Thyroid gland (tissue), 4 donors: ENCODE results near the gene BIRC7. TPM values are rescaled to one million over a fixed set of nuclear protein-coding genes. Genes with fewer than 3 reads are reported as not detected.

Experiments used
- DNase-seq, 2 donors: peaks; one replicate each; pipeline ENCODE4 v3.0.0-alpha.2; 2019
- H3K27ac ChIP-seq, 3 donors: fragments of 200-600 bp; sonication (generic); 1 replicate in 2 of 3; 2 replicates in 1 of 3; pipeline ENCODE4 v1.5.1; 2016 to 2019; ENCODE audit warnings: mild to moderate bottlenecking in 1 of 3, moderate library complexity in 1 of 3
- H3K27me3 ChIP-seq: fragments of 200-600 bp; sonication (generic); one replicate; pipeline ENCODE4 v1.5.1; 2019
- H3K36me3 ChIP-seq, 2 donors: fragments of 200-600 bp; sonication (generic); one replicate each; pipeline ENCODE4 v1.5.1; 2016 to 2019
- H3K4me1 ChIP-seq, 2 donors: fragments of 200-600 bp; sonication (generic); one replicate each; pipeline ENCODE4 v1.5.1; 2017 to 2019
- H3K4me3 ChIP-seq, 3 donors: fragments of 200-600 bp; sonication (generic); replicated peaks in 1 of 3; 1 replicate in 2 of 3; 2 replicates in 1 of 3; pipeline ENCODE4 v1.5.1; 2016; ENCODE audit warnings: mild to moderate bottlenecking in 1 of 3
- H3K9me3 ChIP-seq: fragments of 200-600 bp; sonication (generic); one replicate; pipeline ENCODE4 v1.5.1; 2017
- POLR2A ChIP-seq, 2 donors: fragments of 450-650 bp; IDR thresholded peaks; one replicate each; pipeline ENCODE4 v1.6.1; 2017; ENCODE audit warnings: antibody characterized with exemption in 2 of 2, mild to moderate bottlenecking in 2 of 2, moderate library complexity in 1 of 2
- WGBS, 2 donors: methylation state at CpG; one replicate each; pipeline ENCODE4 v1.1.5; 2017; 5-methylcytosine and 5-hydroxymethylcytosine counted together
- intact Hi-C: fragments of 100-400 bp; cut with DNase I; formaldehyde crosslinking; loops from one replicate; pipeline ENCODE4 v1.15.1; 2023
- total RNA-seq, 4 donors: library from RNA; depleted of rRNA; stranded (reverse); fragments of >200 nt; gene quantifications; one replicate each; pipeline ENCODE4 v1.2.3, GENCODE V29; 2016
- TF ChIP-seq, protein P1 (sequence below), 6 experiments: fragments of 200-600 bp in 3 of 6; fragments of 450-650 bp in 3 of 6; sonication (generic) in 3 of 6; IDR thresholded peaks; one replicate each; pipeline ENCODE4 v1.5.1; 2016 to 2019; ENCODE audit warnings: antibody characterized with exemption in 6 of 6, mild to moderate bottlenecking in 2 of 6, inconsistent platforms in 1 of 6, moderate library complexity in 1 of 6

BIRC7 gene, protein sequence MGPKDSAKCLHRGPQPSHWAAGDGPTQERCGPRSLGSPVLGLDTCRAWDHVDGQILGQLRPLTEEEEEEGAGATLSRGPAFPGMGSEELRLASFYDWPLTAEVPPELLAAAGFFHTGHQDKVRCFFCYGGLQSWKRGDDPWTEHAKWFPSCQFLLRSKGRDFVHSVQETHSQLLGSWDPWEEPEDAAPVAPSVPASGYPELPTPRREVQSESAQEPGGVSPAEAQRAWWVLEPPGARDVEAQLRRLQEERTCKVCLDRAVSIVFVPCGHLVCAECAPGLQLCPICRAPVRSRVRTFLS
- total RNA-seq, result not detected

DNA sequence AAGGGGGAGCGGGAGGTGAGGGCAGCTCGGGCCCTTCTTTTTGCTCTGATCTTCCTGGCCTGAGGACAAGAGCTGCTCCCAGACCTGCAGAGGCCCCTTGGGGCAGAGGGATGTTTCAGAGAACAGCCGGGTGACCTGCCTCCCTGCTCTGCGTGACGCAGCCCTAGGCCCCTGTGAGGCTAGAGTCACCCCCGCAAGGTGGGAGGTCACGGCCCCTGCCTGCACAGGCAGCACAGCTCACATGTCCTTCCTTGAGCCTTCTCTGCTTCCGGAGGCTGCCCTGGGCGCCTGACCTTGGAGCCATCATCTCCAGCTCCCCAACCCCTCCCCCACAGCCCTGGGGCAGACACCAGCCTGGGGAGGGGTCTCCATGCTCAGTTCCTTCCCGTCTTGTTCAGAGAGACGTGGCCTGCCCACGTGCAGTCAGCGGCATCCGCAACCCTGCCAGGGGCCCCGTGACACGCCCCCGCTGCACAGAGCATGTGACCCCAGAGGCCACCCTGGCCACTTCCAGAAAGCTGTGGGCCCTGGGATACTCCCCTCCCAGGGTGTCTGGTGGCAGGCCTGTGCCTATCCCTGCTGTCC is at the start of gene BIRC7:
BIRC7 (plus strand) TSS at position 507 of the 585 bp plus-strand sequence. CDS start 192 bp downstream, outside the sequence.
- 66 to 96% methylated on average over 5 to 15 of the region's 17 CpGs for WGBS, 2 donors
- DNase-seq, result no peak
- Histone ChIP-seq H3K27me3 (no peaks in the 10 kb centered on the region), H3K4me3 (no peak within 1 kb of the TSS), H3K9me3 (no peaks in the 10 kb centered on the region), H3K36me3 (no peaks in the 10 kb centered on the region), H3K27ac (no peak within 1 kb of the TSS), H3K4me1 (peaks cover 7 to 18% of the 10 kb centered on the region in 2 donors)
- TF ChIP-seq, protein P1, sequence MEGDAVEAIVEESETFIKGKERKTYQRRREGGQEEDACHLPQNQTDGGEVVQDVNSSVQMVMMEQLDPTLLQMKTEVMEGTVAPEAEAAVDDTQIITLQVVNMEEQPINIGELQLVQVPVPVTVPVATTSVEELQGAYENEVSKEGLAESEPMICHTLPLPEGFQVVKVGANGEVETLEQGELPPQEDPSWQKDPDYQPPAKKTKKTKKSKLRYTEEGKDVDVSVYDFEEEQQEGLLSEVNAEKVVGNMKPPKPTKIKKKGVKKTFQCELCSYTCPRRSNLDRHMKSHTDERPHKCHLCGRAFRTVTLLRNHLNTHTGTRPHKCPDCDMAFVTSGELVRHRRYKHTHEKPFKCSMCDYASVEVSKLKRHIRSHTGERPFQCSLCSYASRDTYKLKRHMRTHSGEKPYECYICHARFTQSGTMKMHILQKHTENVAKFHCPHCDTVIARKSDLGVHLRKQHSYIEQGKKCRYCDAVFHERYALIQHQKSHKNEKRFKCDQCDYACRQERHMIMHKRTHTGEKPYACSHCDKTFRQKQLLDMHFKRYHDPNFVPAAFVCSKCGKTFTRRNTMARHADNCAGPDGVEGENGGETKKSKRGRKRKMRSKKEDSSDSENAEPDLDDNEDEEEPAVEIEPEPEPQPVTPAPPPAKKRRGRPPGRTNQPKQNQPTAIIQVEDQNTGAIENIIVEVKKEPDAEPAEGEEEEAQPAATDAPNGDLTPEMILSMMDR (IDR thresholded peaks at IDR 0.05), result no peak
- TF ChIP-seq POLR2A (IDR thresholded peaks at IDR 0.05), result no peak
- intact Hi-C loops, result loop anchor here (5.0 kb wide), 1 partner anchor 48 kb away; no protein-coding TSS in a partner anchor

DNA sequence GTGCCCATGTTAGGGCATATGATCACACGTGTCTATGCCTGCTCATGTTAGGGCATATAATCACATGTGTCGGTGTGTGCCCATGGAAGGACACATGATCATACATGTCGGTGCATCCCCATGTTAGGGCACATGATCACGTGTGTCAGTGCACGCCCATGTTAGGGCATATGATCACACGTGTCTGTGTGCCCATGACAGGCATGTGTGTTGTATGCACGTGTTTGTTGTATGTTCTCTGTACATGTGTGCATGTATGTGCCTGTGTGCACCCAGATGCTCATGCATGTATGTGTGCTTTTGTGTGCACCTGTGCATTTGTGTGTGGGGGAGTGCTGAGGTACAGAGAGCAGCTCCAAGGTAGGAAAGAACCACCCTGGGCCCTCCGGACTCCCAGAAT is 49.6 kb upstream of the BIRC7 start:
- no peak overlapping the region for H3K4me3 ChIP-seq
- no peak for TF ChIP-seq POLR2A (IDR thresholded peaks at IDR 0.05)
- TF ChIP-seq, protein P1 (IDR thresholded peaks at IDR 0.05), result no peak
- intact Hi-C loops, result loop anchor here (5.0 kb wide), 1 partner anchor 51 kb away; the partner anchor contains the start of gene BIRC7
- no peaks in the 10 kb centered on the region for H3K27me3 ChIP-seq
- WGBS, 2 donors, result 98 to 100% methylated on average over 7 to 8 of the region's 8 CpGs
- H3K36me3 ChIP-seq, result no peaks in the 10 kb centered on the region
- no peak overlapping the region for H3K27ac ChIP-seq
- no peaks in the 10 kb centered on the region for H3K9me3 ChIP-seq
- H3K4me1 ChIP-seq, result no peaks in the 10 kb centered on the region
- no peak for DNase-seq

- Histone ChIP-seq H3K36me3 (no peaks in the 10 kb centered on the region), H3K4me1 (no peaks in the 10 kb centered on the region), H3K27ac (no peak overlapping the region), H3K9me3 (no peaks in the 10 kb centered on the region), H3K27me3 (no peaks in the 10 kb centered on the region), H3K4me3 (no peak overlapping the region)
- WGBS, 2 donors, result 86 to 87% methylated on average over 5 to 7 of the region's 8 CpGs
- intact Hi-C loops, result loop anchor here (5.0 kb wide), 1 partner anchor 51 kb away; the partner anchor contains the start of gene BIRC7
- DNase-seq, result no peak
- no peak for TF ChIP-seq POLR2A (IDR thresholded peaks at IDR 0.05)
- TF ChIP-seq, protein P1 (IDR thresholded peaks at IDR 0.05), result no peak
Measured at GRCh38 chr20:63186528-63187316, 49.0 kb upstream of the BIRC7 start.

DNA sequence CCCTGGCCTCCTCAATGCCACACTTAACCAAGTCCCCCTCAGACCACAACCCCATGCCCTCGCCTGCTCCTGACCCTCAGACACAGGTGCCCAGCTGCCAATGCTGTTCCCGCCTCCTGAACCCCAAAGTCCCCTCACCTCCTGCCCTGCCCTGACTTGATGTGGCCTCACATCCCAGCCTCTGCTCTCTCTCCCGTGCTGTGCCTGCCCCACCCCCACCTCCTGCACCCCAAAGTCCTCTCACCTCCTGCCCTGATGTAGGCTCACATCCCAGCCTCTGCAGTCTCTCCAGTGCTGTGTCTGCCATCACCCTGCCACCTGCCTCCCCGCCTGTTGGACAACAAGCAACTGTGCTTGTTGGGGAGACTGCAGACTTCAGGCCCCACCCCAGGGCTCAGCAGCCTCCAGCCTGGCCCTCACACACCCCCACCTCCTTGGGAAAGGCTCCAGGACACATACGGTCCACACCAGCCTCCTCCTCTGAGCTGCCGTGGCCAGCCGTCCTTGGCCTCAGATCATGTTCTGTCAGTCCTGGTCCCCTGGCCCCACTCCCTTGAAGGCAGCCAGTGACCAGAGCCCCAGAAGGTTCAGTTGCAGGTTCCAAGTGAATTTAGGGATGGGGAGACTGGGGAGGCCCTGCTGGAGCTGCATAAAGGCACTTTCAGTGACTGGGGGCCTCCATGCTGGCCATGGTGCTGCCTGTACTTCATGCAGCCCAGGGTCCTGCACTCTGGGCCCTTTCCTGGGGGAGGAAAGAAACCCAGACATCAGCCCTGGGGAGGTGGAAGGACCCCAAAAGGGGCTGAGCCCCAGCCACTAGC is 48.2 kb upstream of the BIRC7 start:
- no peaks in the 10 kb centered on the region for H3K36me3 ChIP-seq
- intact Hi-C loops, result loop anchor here (5.0 kb wide), 1 partner anchor 50 kb away; the partner anchor contains the start of gene BIRC7
- WGBS, 2 donors, result 70 to 81% methylated on average over 6 to 7 of the region's 7 CpGs

More for the DNA sequence above, 48.2 kb upstream of the BIRC7 start:
- Histone ChIP-seq H3K4me1 (no peaks in the 10 kb centered on the region), H3K4me3 (no peak overlapping the region), H3K27me3 (no peaks in the 10 kb centered on the region), H3K9me3 (no peaks in the 10 kb centered on the region), H3K27ac (no peak overlapping the region)
- TF ChIP-seq, protein P1 (IDR thresholded peaks at IDR 0.05), result no peak
- no peak for DNase-seq
